Stimulated activated naive CD8-positive, alpha-beta T cell treated with anti-CD3 and anti-CD28 coated beads, Interleukin-15, Interleukin-2, amounts not matched to agents 100 ng/mL and 50 ng/mL, for 24 hours (primary cell): ENCODE results near the gene HOXD11.

Experiments
- H3K27ac Mint-ChIP-seq: one replicate; pipeline ENCODE4 v1.8.0; 2021; ENCODE audit warnings: mild to moderate bottlenecking, mixed read lengths
- H3K27me3 Mint-ChIP-seq: one replicate; pipeline ENCODE4 v1.8.0; 2021; ENCODE audit warnings: mixed read lengths
- H3K36me3 Mint-ChIP-seq: one replicate; pipeline ENCODE4 v1.8.0; 2021; ENCODE audit warnings: low read depth, mixed read lengths
- H3K4me1 Mint-ChIP-seq: one replicate; pipeline ENCODE4 v1.8.0; 2021; ENCODE audit warnings: low read depth, mixed read lengths
- H3K4me3 Mint-ChIP-seq: one replicate; pipeline ENCODE4 v1.8.0; 2021; ENCODE audit warnings: mild to moderate bottlenecking, mixed read lengths
- H3K9me3 Mint-ChIP-seq: one replicate; pipeline ENCODE4 v1.8.0; 2021; ENCODE audit warnings: mixed read lengths

HOXD11 gene

GRCh38 chr2:176147210-176147799 is 40.2 kb downstream of the HOXD11 start:
- Mint-ChIP-seq H3K9me3 (no peaks in the 10 kb centered on the region), H3K27ac (no peak overlapping the region), H3K36me3 (no peaks in the 10 kb centered on the region), H3K4me1 (peaks cover 3% of the 10 kb centered on the region), H3K4me3 (no peak overlapping the region), H3K27me3 (peaks cover 86% of the 10 kb centered on the region)

DNA sequence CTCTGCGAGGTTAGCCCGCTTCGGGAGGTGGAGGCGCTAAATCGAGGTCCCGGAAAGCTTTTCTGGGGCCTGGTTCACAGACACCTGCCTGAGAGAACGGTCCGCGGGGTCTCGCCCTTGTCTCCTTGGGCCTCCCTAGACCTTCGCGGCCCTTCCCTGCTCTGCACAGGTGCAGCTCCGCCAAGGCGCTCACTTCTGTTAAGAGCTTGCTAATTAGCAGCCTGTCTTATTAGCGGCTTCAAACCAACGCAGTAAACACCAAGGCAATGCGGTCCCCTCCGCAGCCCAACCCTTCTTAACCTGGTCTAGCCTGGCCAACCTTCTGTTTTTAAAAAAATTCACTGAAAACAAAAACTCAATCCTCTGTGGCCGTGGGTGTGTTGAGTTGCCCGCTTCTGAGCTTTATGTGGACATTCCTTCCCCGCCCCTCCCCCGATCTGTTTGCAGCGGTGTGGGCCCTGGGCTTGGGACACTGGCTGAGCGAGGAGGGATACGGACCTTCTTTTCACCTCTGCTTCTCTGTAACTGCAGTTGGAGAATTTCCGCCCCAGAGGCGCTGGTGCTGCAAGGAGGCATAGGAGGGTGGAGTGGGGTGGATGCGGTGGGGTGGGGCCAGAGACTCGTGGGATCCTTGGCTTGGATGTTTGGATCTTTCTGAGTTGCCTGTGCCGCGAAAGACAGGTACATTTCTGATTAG is 40.9 kb downstream of the HOXD11 start:
- H3K27ac Mint-ChIP-seq = no peak overlapping the region
- peaks cover 3% of the 10 kb centered on the region for H3K4me1 Mint-ChIP-seq
- no peak overlapping the region for H3K4me3 Mint-ChIP-seq
- H3K36me3 Mint-ChIP-seq = no peaks in the 10 kb centered on the region
- H3K9me3 Mint-ChIP-seq = no peaks in the 10 kb centered on the region
- peaks cover 88% of the 10 kb centered on the region for H3K27me3 Mint-ChIP-seq

DNA sequence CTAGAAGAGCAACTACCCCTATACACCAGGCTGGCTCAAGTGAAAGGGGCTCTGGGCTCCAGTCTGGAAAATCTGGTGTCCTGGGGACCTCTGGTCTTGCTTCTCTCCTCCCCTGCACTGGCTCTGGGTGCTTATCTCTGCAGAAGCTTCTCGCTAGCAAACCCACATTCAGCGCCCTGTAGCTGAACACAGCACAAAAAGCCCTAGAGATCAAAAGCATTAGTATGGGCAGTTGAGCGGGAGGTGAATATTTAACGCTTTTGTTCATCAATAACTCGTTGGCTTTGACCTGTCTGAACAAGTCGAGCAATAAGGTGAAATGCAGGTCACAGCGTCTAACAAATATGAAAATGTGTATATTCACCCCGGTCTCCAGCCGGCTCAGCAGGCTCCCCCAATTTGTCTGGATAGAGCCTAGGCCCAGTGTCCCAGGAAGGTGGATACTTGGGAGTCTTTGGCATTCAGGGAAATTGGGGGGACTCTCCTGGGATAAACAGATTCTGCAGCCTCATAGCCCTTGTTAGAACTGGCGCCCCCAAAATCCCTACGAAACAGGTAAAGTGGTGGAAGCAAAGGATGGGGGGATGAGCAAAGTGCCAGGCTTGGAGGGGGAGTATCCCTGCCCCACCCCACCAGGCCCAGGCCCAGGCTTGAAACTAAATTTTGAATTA is 41.8 kb downstream of the HOXD11 start:
- no peaks in the 10 kb centered on the region for H3K36me3 Mint-ChIP-seq
- H3K4me1 Mint-ChIP-seq = peaks cover 3% of the 10 kb centered on the region
- peaks cover 84% of the 10 kb centered on the region for H3K27me3 Mint-ChIP-seq
- H3K27ac Mint-ChIP-seq = no peak overlapping the region
- no peaks in the 10 kb centered on the region for H3K9me3 Mint-ChIP-seq
- no peak overlapping the region for H3K4me3 Mint-ChIP-seq

DNA sequence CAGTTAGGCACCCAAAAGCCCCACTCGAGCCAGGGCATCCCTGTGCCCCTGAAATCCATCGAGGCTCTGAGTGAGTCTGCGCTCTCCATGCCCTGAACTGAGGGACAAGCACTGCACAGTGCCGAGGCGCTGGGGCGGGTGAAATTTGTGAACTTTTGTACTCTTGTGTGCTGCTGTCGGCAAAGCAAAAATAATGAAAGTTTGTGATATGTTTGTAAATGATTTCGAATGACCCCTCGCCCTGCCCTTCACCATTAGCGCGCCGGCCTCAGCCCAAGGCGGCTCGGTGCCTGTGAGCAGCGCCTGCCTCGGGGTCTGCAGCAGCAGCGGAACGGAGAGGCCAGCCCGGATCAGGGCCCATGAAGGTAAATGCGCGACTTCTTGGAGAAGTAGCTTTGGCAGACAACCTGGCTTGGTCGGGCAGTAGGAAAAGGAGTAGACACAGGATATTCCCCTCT is 42.4 kb downstream of the HOXD11 start:
- no peak overlapping the region for H3K4me3 Mint-ChIP-seq
- no peaks in the 10 kb centered on the region for H3K9me3 Mint-ChIP-seq
- no peaks in the 10 kb centered on the region for H3K36me3 Mint-ChIP-seq
- H3K27me3 Mint-ChIP-seq = peaks cover 87% of the 10 kb centered on the region
- H3K4me1 Mint-ChIP-seq = peaks cover 3% of the 10 kb centered on the region
- no peak overlapping the region for H3K27ac Mint-ChIP-seq

- H3K4me1 Mint-ChIP-seq = peaks cover 3% of the 10 kb centered on the region
- no peaks in the 10 kb centered on the region for H3K36me3 Mint-ChIP-seq
- no peaks in the 10 kb centered on the region for H3K9me3 Mint-ChIP-seq
- H3K27ac Mint-ChIP-seq = no peak overlapping the region
- peaks cover 87% of the 10 kb centered on the region for H3K27me3 Mint-ChIP-seq
- no peak overlapping the region for H3K4me3 Mint-ChIP-seq
These were observed 43.0 kb downstream of the HOXD11 start for GRCh38 chr2:176149939-176150583.

GRCh38 chr2:176150584-176151441 is 43.7 kb downstream of the HOXD11 start:
- H3K4me1 Mint-ChIP-seq = peaks cover 3% of the 10 kb centered on the region
- H3K4me3 Mint-ChIP-seq = no peak overlapping the region
- H3K27ac Mint-ChIP-seq = no peak overlapping the region
- no peaks in the 10 kb centered on the region for H3K9me3 Mint-ChIP-seq
- no peaks in the 10 kb centered on the region for H3K36me3 Mint-ChIP-seq
- peaks cover 88% of the 10 kb centered on the region for H3K27me3 Mint-ChIP-seq

DNA sequence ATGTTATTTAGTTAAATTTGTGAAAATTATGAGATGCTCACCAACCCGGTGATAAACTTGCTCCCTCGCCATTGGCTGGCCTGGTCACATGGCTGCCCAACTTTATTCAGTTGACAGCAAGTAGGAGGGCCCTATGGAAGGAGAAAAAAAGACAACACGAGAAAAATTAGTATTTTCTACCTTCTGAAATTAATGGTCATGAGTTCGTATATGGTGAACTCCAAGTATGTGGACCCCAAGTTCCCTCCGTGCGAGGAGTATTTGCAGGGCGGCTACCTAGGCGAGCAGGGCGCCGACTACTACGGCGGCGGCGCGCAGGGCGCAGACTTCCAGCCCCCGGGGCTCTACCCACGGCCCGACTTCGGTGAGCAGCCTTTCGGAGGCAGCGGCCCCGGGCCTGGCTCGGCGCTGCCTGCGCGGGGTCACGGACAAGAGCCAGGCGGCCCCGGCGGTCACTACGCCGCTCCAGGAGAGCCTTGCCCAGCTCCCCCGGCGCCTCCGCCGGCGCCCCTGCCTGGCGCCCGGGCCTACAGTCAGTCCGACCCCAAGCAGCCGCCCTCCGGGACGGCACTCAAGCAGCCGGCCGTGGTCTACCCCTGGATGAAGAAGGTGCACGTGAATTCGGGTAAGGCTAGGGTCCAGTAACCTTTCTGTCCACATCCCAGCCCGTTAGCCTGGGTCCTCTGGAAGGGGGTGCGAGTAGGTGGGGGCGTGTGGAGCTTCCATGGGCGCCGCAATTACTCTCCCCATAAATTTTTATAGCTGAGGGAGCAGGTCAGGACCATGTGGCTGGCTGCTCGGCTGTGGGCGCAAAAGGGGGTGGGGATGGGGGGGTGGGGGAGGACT is 44.6 kb downstream of the HOXD11 start, which contains the start of gene HOXD4:
TSS of gene HOXD4 (plus strand) at position 109 of the 846 bp plus-strand sequence. CDS start at position 193, 84 bp downstream.
- no peak within 1 kb of the TSS for H3K4me3 Mint-ChIP-seq
- no peaks in the 10 kb centered on the region for H3K36me3 Mint-ChIP-seq

GRCh38 chr2:176152350-176153181 is 45.5 kb downstream of the HOXD11 start:
- Mint-ChIP-seq H3K27me3 (peaks cover 87% of the 10 kb centered on the region), H3K4me1 (peaks cover 6% of the 10 kb centered on the region), H3K9me3 (no peaks in the 10 kb centered on the region), H3K27ac (no peak overlapping the region), H3K36me3 (no peaks in the 10 kb centered on the region), H3K4me3 (no peak overlapping the region)

More for the DNA sequence above, 44.6 kb downstream of the HOXD11 start, which contains the start of gene HOXD4:
- no peak within 1 kb of the TSS for H3K27ac Mint-ChIP-seq
- H3K4me1 Mint-ChIP-seq = peaks cover 3% of the 10 kb centered on the region
- H3K9me3 Mint-ChIP-seq = no peaks in the 10 kb centered on the region
- H3K27me3 Mint-ChIP-seq = peaks cover 88% of the 10 kb centered on the region

GRCh38 chr2:176154576-176155252 is 47.6 kb downstream of the HOXD11 start:
- Mint-ChIP-seq H3K27me3 (peaks cover 85% of the 10 kb centered on the region), H3K4me1 (peaks cover 11% of the 10 kb centered on the region), H3K9me3 (no peaks in the 10 kb centered on the region), H3K36me3 (no peaks in the 10 kb centered on the region), H3K4me3 (no peak overlapping the region), H3K27ac (no peak overlapping the region)

DNA sequence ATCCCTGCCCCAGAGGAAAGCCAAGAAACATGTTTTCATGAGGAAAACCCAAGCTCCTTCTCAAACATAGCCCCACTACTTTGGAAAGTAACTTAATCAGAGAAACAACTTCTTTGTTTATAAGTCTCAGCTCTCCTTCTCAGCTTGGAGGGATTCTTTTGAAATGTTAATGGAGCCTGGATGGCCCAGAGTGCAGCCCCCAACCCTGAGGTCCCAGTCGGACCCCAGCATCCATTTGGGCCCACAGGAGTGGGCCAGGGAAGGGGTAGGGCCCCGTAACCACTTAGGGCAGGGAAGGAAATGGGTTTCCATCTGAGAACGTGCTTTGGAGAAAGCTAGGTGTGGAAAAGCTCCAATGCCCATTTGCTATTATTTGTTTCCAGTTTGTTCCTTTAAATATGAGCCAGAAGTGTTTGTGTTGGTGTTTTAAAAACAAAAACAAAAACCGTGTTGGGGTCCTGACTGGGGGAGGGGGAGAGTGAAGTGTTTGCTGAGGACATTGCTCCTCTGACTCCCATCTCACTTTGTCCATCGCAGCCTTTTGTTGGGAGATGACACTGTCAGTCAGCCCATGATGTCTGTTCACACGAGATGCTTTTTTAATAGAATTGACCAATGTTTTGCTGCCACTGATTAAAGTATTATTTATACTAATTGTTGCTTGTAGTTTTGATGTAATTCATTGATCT is 48.4 kb downstream of the HOXD11 start:
- Mint-ChIP-seq H3K36me3 (no peaks in the 10 kb centered on the region), H3K27me3 (peaks cover 81% of the 10 kb centered on the region), H3K9me3 (no peaks in the 10 kb centered on the region), H3K27ac (no peak overlapping the region), H3K4me3 (no peak overlapping the region), H3K4me1 (peaks cover 11% of the 10 kb centered on the region)

- Mint-ChIP-seq H3K4me3 (no peak overlapping the region), H3K36me3 (no peaks in the 10 kb centered on the region), H3K27me3 (peaks cover 80% of the 10 kb centered on the region), H3K4me1 (peaks cover 11% of the 10 kb centered on the region), H3K9me3 (no peaks in the 10 kb centered on the region), H3K27ac (no peak overlapping the region)
These were observed 49.3 kb downstream of the HOXD11 start for GRCh38 chr2:176156301-176156806.
